Thyroid gland (tissue), 4 donors: ENCODE measurements around the gene SMG6.

ENCODE experiments used
- CTCF ChIP-seq, 6 experiments: fragments of 200-600 bp in 3 of 6; fragments of 450-650 bp in 3 of 6; sonication (generic) in 3 of 6; IDR thresholded peaks; one replicate each; pipeline ENCODE4 v1.5.1; 2016 to 2019; ENCODE audit warnings: antibody characterized with exemption in 6 of 6, mild to moderate bottlenecking in 2 of 6, inconsistent platforms in 1 of 6, moderate library complexity in 1 of 6
- POLR2A ChIP-seq, 2 donors: fragments of 450-650 bp; IDR thresholded peaks; one replicate each; pipeline ENCODE4 v1.6.1; 2017; ENCODE audit warnings: antibody characterized with exemption in 2 of 2, mild to moderate bottlenecking in 2 of 2, moderate library complexity in 1 of 2

GRCh38 chr17:2177235-2177811 lies 126.3 kb downstream of the SMG6 start:
- TF ChIP-seq CTCF (IDR thresholded peaks at IDR 0.05) (no peak), POLR2A (IDR thresholded peaks at IDR 0.05) (no peak)
